SK-N-MC (cell line): ENCODE results near the gene CABCOCO1.

Experiments
- DNase-seq: peaks from one replicate; pipeline ENCODE4 v3.0.0-alpha.2; 2011; ENCODE audit warnings: low read depth, low spot score
- H3K27ac ChIP-seq: fragments of 200-600 bp; sonication (generic); 2 replicates; pipeline ENCODE4 v1.5.1; 2016; ENCODE audit warnings: mixed run types
- H3K36me3 ChIP-seq: fragments of 200-600 bp; sonication (generic); 2 replicates; pipeline ENCODE4 v1.6.1; 2017; ENCODE audit warnings: antibody characterized with exemption, low read length, mixed read lengths; ENCODE audit not compliant: insufficient read depth
- H3K4me3 ChIP-seq: fragments of 200-600 bp; sonication (generic); 2 replicates; pipeline ENCODE4 v1.5.1; 2016
- H3K9ac ChIP-seq: fragments of 200-600 bp; sonication (generic); 2 replicates; pipeline ENCODE4 v1.8.0; 2017; ENCODE audit warnings: mixed run types, mixed read lengths; ENCODE audit not compliant: insufficient read length
- H3K9me3 ChIP-seq: fragments of 200-600 bp; sonication (generic); 2 replicates; pipeline ENCODE4 v1.6.1; 2017; ENCODE audit warnings: low read depth, mild to moderate bottlenecking, antibody characterized with exemption, low read length, moderate library complexity, mixed read lengths
- EZH2 ChIP-seq: fragments of 200-600 bp; sonication (generic); IDR thresholded peaks from one replicate; pipeline ENCODE4 v1.6.1; 2017; ENCODE audit warnings: antibody characterized with exemption
- FOXP2 ChIP-seq: optimal IDR thresholded peaks from 2 replicates; pipeline ENCODE3; 2011; ENCODE audit warnings: mild to moderate bottlenecking, moderate library complexity; ENCODE audit not compliant: insufficient read depth; ENCODE audit errors: extremely low read length, control extremely low read depth
- POLR2AphosphoS5 ChIP-seq: IDR thresholded peaks from 2 replicates; pipeline ENCODE4 v1.6.1; 2012; ENCODE audit warnings: mild to moderate bottlenecking, low read depth, low read length, borderline replicate concordance

CABCOCO1 gene

GRCh38 chr10:61797304-61798153, 134.8 kb downstream of the CABCOCO1 start:
- no peaks in the 10 kb centered on the region for H3K36me3 ChIP-seq
- H3K27ac ChIP-seq, result no peak overlapping the region
- no peaks in the 10 kb centered on the region for H3K9me3 ChIP-seq
- no peak overlapping the region for H3K9ac ChIP-seq
- H3K4me3 ChIP-seq, result no peak overlapping the region
- TF ChIP-seq FOXP2 (no peak), POLR2AphosphoS5 (no peak), EZH2 (no peak)
- DNase-seq, result no peak

- TF ChIP-seq FOXP2, result no peak
- TF ChIP-seq EZH2, result no peak
- no peak for TF ChIP-seq POLR2AphosphoS5
- no peak overlapping the region for H3K9ac ChIP-seq
- H3K27ac ChIP-seq, result no peak overlapping the region
- no peak overlapping the region for H3K4me3 ChIP-seq
- H3K9me3 ChIP-seq, result no peaks in the 10 kb centered on the region
- no peaks in the 10 kb centered on the region for H3K36me3 ChIP-seq
- DNase-seq, result no peak
These were observed 136.0 kb downstream of the CABCOCO1 start for GRCh38 chr10:61798713-61799112.

- no peak overlapping the region for H3K9ac ChIP-seq
- H3K9me3 ChIP-seq, result no peaks in the 10 kb centered on the region
- no peak overlapping the region for H3K27ac ChIP-seq
- DNase-seq, result no peak
- no peaks in the 10 kb centered on the region for H3K36me3 ChIP-seq
- H3K4me3 ChIP-seq, result no peak overlapping the region
- no peak for TF ChIP-seq EZH2
- no peak for TF ChIP-seq FOXP2
- TF ChIP-seq POLR2AphosphoS5, result no peak
These were observed 138.8 kb downstream of the CABCOCO1 start for GRCh38 chr10:61801484-61801883.

DNA sequence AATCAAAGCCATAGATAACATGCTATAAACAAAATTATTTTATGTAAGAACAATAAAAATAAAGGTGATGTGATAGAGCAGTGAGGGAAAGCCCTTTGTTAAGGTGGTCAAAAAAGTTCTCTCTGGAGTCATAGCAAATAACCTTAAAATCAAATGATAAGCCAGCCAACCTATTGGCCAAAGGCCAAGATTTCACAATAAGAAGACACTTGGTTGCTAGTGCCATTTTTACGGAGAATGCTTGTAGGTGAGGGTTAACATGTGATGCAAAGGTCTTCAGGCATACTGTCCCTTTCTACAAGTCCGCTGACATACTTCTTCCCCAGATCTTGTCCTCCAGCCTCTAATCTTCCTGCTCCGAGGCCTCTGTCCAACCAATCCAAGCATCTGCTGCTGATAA, 140.5 kb downstream of the CABCOCO1 start:
- Histone ChIP-seq H3K27ac (no peak overlapping the region), H3K9me3 (no peaks in the 10 kb centered on the region), H3K36me3 (no peaks in the 10 kb centered on the region), H3K4me3 (no peak overlapping the region), H3K9ac (no peak overlapping the region)
- no peak for DNase-seq
- TF ChIP-seq EZH2, result no peak
- TF ChIP-seq POLR2AphosphoS5, result no peak
- TF ChIP-seq FOXP2, result no peak

DNA sequence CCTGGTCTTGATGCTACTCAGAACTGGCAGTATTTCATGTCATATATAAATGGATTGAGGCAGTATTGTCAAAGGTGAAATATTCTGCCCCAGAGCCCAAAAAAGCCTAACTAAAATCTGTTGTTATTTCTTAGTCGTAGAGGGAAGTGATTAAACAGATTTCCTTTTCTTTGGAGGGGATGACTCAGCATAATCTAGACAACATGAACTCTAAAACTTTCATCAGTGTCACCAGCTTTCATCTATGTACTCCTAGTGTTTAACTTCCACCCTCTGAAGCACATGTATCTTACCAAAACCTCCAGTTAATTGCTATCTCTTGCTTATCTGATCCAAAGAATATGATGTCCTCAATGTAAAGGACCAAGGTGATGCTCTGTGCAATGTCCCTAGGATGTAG, 141.7 kb downstream of the CABCOCO1 start:
- TF ChIP-seq FOXP2 (no peak), POLR2AphosphoS5 (no peak), EZH2 (no peak)
- no peak overlapping the region for H3K27ac ChIP-seq
- H3K36me3 ChIP-seq, result no peaks in the 10 kb centered on the region
- no peak overlapping the region for H3K9ac ChIP-seq
- H3K9me3 ChIP-seq, result no peaks in the 10 kb centered on the region
- DNase-seq, result no peak
- no peak overlapping the region for H3K4me3 ChIP-seq

- H3K9ac ChIP-seq, result no peak overlapping the region
- no peaks in the 10 kb centered on the region for H3K36me3 ChIP-seq
- TF ChIP-seq FOXP2, result no peak
- no peak for TF ChIP-seq POLR2AphosphoS5
- TF ChIP-seq EZH2, result no peak
- H3K4me3 ChIP-seq, result no peak overlapping the region
- no peaks in the 10 kb centered on the region for H3K9me3 ChIP-seq
- H3K27ac ChIP-seq, result no peak overlapping the region
- DNase-seq, result no peak
These were observed 142.4 kb downstream of the CABCOCO1 start for GRCh38 chr10:61805091-61805490.

- no peak for DNase-seq
- H3K36me3 ChIP-seq, result no peaks in the 10 kb centered on the region
- H3K9me3 ChIP-seq, result no peaks in the 10 kb centered on the region
- TF ChIP-seq POLR2AphosphoS5, result no peak
- no peak for TF ChIP-seq FOXP2
- no peak for TF ChIP-seq EZH2
- no peak overlapping the region for H3K4me3 ChIP-seq
- no peak overlapping the region for H3K9ac ChIP-seq
- no peak overlapping the region for H3K27ac ChIP-seq
These were observed 147.5 kb downstream of the CABCOCO1 start for GRCh38 chr10:61810263-61810662.

DNA sequence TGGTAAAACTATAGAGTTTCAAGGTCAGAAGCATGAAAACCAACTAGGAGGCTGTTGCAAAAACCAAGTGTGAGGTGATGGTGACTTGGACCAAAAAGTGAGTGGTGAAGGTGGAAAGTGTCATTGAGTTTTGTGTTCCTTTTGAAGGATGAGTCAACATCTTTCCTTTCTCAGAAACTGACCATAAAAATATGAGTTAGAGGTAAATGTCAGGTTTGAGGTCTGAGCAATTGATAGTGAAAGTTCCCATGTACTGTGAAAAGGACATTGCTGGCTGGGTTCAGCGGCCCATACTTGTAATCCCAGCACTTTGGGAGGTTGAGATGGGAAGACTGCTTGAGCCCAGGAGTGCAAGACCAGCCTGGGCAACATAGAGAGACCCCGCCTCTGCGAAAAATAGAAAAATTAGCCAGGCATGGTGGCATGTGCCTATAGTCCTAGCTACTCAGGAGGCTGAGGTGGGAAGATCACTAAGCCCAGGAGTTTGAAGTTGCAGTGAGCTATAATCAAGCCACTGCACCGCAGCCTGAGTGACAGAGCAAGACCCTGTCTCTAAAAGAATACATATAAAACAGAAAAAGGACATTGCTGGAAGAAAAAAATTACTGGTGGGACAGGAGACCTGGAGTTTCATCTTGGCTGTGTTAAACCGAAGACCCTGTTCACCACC, 149.5 kb downstream of the CABCOCO1 start:
- Histone ChIP-seq H3K4me3 (no peak overlapping the region), H3K9ac (no peak overlapping the region), H3K27ac (no peak overlapping the region), H3K36me3 (no peaks in the 10 kb centered on the region), H3K9me3 (no peaks in the 10 kb centered on the region)
- TF ChIP-seq FOXP2 (no peak), POLR2AphosphoS5 (no peak), EZH2 (no peak)
- no peak for DNase-seq
